GM12892 (cell line): ENCODE measurements around the gene LDB3.

Experiments
- DNase-seq: peaks from one replicate; pipeline ENCODE4 v3.0.0; 2011; ENCODE audit not compliant: insufficient read length
- FAIRE-seq: peaks from 2 replicates; lab custom pipeline; 2011; peaks lifted over from hg19 to GRCh38; lab: Jason Lieb, UNC
- POLR2A ChIP-seq: IDR thresholded peaks from 2 replicates; pipeline ENCODE4 v1.6.1; 2011; ENCODE audit warnings: low read depth, low read length, control low read depth
- POLR2AphosphoS5 ChIP-seq: IDR thresholded peaks from 2 replicates; pipeline ENCODE4 v1.6.1; 2011; ENCODE audit warnings: low read depth, low read length, control low read depth
- TAF1 ChIP-seq: IDR thresholded peaks from 2 replicates; pipeline ENCODE4 v1.6.1; 2011; ENCODE audit warnings: low read depth, mild to moderate bottlenecking, control low read depth, low read length, borderline replicate concordance

The LDB3 gene

GRCh38 chr10:86653379-86653778, 14.9 kb upstream of the LDB3 start:
- TF ChIP-seq TAF1, result no peak
- FAIRE-seq, result no peak
- DNase-seq, result no peak

DNA sequence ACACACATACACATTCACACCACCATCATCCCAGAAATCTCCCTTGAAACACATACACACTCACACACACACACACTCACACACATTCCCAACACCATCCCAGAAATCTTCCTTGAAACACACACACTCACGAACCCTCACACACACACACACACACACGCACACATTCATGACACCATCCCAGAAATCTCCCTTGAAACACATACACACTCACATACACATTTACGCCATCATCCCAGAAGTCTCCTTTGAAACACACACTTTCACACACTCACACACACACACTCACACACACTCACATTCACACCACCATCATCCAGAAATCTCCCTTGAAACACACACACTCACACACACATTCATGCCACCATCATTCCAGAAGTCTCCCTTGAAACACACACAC, 14.3 kb upstream of the LDB3 start:
- DNase-seq, result no peak
- no peak for FAIRE-seq
- TF ChIP-seq POLR2A, result no peak
- no peak for TF ChIP-seq TAF1
- no peak for TF ChIP-seq POLR2AphosphoS5

GRCh38 chr10:86654411-86655172, 13.7 kb upstream of the LDB3 start, which contains the start of gene OPN4:
Gene OPN4 (plus strand): TSS chr10:86654547. CDS start chr10:86654784, 237 bp downstream.
- no peak for TF ChIP-seq POLR2AphosphoS5
- TF ChIP-seq POLR2A, result no peak
- no peak for TF ChIP-seq TAF1
- peak; percentile 8 for DNase-seq
- no peak for FAIRE-seq

- no peak for FAIRE-seq
- DNase-seq, result no peak
- no peak for TF ChIP-seq POLR2A
- TF ChIP-seq POLR2AphosphoS5, result no peak
- TF ChIP-seq TAF1, result no peak
Measured at GRCh38 chr10:86655173-86655540, 13.2 kb upstream of the LDB3 start.

- TF ChIP-seq POLR2AphosphoS5, result no peak
- no peak for TF ChIP-seq TAF1
- TF ChIP-seq POLR2A, result no peak
- peak; percentile 12 for DNase-seq
- no peak for FAIRE-seq
Measured at GRCh38 chr10:86655596-86655995, 12.7 kb upstream of the LDB3 start.

- DNase-seq (no peak), FAIRE-seq (no peak)
- TF ChIP-seq TAF1 (no peak), POLR2A (no peak), POLR2AphosphoS5 (no peak)
Measured at GRCh38 chr10:86657011-86657395, 11.3 kb upstream of the LDB3 start.

GRCh38 chr10:86657396-86658011, 10.8 kb upstream of the LDB3 start:
- no peak for FAIRE-seq

GRCh38 chr10:86658261-86658741, 10.0 kb upstream of the LDB3 start:
- FAIRE-seq, result no peak
- DNase-seq, result no peak
- TF ChIP-seq POLR2AphosphoS5, result no peak
- no peak for TF ChIP-seq TAF1
- TF ChIP-seq POLR2A, result no peak

More at GRCh38 chr10:86657396-86658011, 10.8 kb upstream of the LDB3 start:
- no peak for TF ChIP-seq TAF1
- TF ChIP-seq POLR2AphosphoS5, result no peak
- TF ChIP-seq POLR2A, result no peak
- DNase-seq, result no peak

GRCh38 chr10:86658751-86659150, 9.6 kb upstream of the LDB3 start:
- FAIRE-seq (no peak), DNase-seq (no peak)
- TF ChIP-seq POLR2A (no peak), TAF1 (no peak), POLR2AphosphoS5 (no peak)

DNA sequence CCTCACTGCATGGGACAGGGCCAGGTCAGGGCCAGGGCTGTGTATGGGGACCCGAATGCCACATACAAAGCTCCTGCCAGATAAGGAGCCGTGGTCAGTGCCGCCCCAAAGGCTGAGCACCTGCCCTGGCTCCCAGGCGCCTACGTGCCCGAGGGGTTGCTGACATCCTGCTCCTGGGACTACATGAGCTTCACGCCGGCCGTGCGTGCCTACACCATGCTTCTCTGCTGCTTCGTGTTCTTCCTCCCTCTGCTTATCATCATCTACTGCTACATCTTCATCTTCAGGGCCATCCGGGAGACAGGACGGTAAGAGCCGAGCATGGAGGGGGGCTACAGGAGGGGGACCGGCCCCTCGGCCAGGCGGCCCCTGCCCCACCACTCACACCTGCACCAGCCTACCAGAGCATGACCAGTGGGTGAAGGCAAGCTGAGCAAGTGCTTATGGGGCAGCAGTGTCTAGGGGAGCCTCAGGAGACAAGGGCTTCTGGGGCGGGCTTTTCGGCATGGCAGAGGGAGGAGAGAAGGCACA, 9.1 kb upstream of the LDB3 start:
- TF ChIP-seq POLR2A, result no peak
- TF ChIP-seq POLR2AphosphoS5, result no peak
- TF ChIP-seq TAF1, result no peak
- DNase-seq (no peak), FAIRE-seq (no peak)

DNA sequence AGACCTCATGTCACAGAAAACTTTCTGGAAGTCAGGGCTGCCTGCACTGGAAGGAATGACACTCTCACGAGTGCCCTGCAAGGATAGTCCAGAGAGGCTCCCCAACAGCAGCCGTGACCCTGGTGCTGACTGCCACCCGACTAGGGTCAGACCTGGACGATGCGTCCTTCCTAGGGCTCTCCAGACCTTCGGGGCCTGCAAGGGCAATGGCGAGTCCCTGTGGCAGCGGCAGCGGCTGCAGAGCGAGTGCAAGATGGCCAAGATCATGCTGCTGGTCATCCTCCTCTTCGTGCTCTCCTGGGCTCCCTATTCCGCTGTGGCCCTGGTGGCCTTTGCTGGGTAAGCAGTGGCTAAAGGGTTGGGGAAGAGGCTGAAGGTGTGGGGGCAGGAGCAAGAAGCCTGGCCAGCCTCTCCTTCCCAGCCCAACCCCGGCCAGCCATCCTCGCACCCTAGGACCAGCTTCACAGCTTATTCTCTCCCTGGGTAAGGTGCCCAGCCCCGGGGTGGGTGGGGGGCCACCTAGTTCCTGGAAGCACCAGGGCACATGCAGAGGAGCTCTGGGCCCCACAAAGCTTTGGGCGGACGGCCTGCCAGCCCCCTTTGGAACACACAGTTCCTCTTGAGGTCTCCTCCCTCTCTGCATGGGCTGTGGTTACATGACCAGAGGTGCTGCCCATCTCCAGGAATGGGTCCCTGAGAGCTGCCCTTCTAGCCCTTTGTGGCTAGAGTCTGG, 8.4 kb upstream of the LDB3 start:
- FAIRE-seq, result no peak
- no peak for TF ChIP-seq POLR2A
- TF ChIP-seq TAF1, result no peak
- TF ChIP-seq POLR2AphosphoS5, result no peak

More for the DNA sequence above, 8.4 kb upstream of the LDB3 start:
- DNase-seq, result no peak
